22Rv1 (cell line): Measurements from ENCODE around the gene CPT1A.

Experiments used
- ZFX ChIP-seq: fragments of 450-650 bp; IDR thresholded peaks from 2 replicates; pipeline ENCODE4 v1.6.1; 2017; ENCODE audit warnings: antibody characterized with exemption, borderline replicate concordance
- TF ChIP-seq, protein P1 (sequence below): fragments of 450-650 bp; IDR thresholded peaks from 2 replicates; pipeline ENCODE4 v1.5.1; 2017; ENCODE audit warnings: mild to moderate bottlenecking

GRCh38 chr11:68826726-68827125, 15.0 kb downstream of the CPT1A start:
- TF ChIP-seq, protein P1, sequence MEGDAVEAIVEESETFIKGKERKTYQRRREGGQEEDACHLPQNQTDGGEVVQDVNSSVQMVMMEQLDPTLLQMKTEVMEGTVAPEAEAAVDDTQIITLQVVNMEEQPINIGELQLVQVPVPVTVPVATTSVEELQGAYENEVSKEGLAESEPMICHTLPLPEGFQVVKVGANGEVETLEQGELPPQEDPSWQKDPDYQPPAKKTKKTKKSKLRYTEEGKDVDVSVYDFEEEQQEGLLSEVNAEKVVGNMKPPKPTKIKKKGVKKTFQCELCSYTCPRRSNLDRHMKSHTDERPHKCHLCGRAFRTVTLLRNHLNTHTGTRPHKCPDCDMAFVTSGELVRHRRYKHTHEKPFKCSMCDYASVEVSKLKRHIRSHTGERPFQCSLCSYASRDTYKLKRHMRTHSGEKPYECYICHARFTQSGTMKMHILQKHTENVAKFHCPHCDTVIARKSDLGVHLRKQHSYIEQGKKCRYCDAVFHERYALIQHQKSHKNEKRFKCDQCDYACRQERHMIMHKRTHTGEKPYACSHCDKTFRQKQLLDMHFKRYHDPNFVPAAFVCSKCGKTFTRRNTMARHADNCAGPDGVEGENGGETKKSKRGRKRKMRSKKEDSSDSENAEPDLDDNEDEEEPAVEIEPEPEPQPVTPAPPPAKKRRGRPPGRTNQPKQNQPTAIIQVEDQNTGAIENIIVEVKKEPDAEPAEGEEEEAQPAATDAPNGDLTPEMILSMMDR = no peak
- TF ChIP-seq ZFX = no peak
